DOHH2 (cell line): ENCODE data around the gene MMP15.

ENCODE experiments used
- H3F3A ChIP-seq: fragments of 200-600 bp; sonication (generic), shearing (Covaris generic); 2 replicates; pipeline ENCODE4 v1.6.0; 2016; ENCODE audit warnings: antibody characterized with exemption, mild to moderate bottlenecking; ENCODE audit not compliant: control insufficient read depth, insufficient read depth
- H3K27ac ChIP-seq: fragments of 200-600 bp; sonication (generic); 2 replicates; pipeline ENCODE4 v1.5.1; 2014; ENCODE audit warnings: low read depth, mild to moderate bottlenecking, low read length, moderate library complexity
- H3K27me3 ChIP-seq: fragments of 200-600 bp; sonication (generic); 2 replicates; pipeline ENCODE4 v1.6.1; 2014; ENCODE audit warnings: mild to moderate bottlenecking, low read length, mixed read lengths; ENCODE audit not compliant: control insufficient read depth
- H3K36me3 ChIP-seq: fragments of 200-600 bp; sonication (generic); 2 replicates; pipeline ENCODE4 v1.6.1; 2014; ENCODE audit warnings: mild to moderate bottlenecking, low read length, moderate library complexity, mixed read lengths; ENCODE audit not compliant: control insufficient read depth
- H3K4me1 ChIP-seq: fragments of 200-600 bp; sonication (generic); 2 replicates; pipeline ENCODE4 v1.6.1; 2014; ENCODE audit warnings: mild to moderate bottlenecking, low read length, mixed read lengths; ENCODE audit not compliant: control insufficient read depth
- H3K4me2 ChIP-seq: fragments of 200-600 bp; sonication (generic); 2 replicates; pipeline ENCODE4 v1.6.0; 2014; ENCODE audit warnings: mild to moderate bottlenecking, low read length, moderate library complexity
- H3K4me3 ChIP-seq: fragments of 200-600 bp; sonication (generic); 2 replicates; pipeline ENCODE4 v1.5.1; 2014; ENCODE audit warnings: mild to moderate bottlenecking, low read length, mixed read lengths
- H3K79me2 ChIP-seq: fragments of 200-600 bp; sonication (generic); 2 replicates; pipeline ENCODE4 v1.6.1; 2014; ENCODE audit warnings: mild to moderate bottlenecking, low read length, mixed read lengths; ENCODE audit not compliant: control insufficient read depth
- H3K9me2 ChIP-seq: fragments of 200-600 bp; sonication (generic); replicated peaks from 2 replicates; pipeline ENCODE4 v1.6.1; 2014; ENCODE audit warnings: mild to moderate bottlenecking, low read length, mixed read lengths; ENCODE audit not compliant: control insufficient read depth
- H3K9me3 ChIP-seq: fragments of 200-600 bp; sonication (generic); 2 replicates; pipeline ENCODE4 v1.6.1; 2014; ENCODE audit warnings: antibody characterized with exemption, low read length, mixed read lengths; ENCODE audit not compliant: control insufficient read depth, insufficient read depth
- H4K20me1 ChIP-seq: fragments of 200-600 bp; sonication (generic); 2 replicates; pipeline ENCODE4 v1.6.0; 2014; ENCODE audit warnings: low read depth, mild to moderate bottlenecking, antibody characterized with exemption, low read length, moderate library complexity; ENCODE audit not compliant: control insufficient read depth, insufficient read depth
- CTCF ChIP-seq: fragments of 200-600 bp; sonication (generic); IDR thresholded peaks from one replicate; pipeline ENCODE4 v1.5.1; 2014; ENCODE audit warnings: antibody characterized with exemption, mild to moderate bottlenecking, low read depth, low read length; ENCODE audit not compliant: poor library complexity, severe bottlenecking
- EZH2phosphoT487 ChIP-seq: fragments of 200-600 bp; sonication (generic); IDR thresholded peaks from 2 replicates; pipeline ENCODE4 v1.6.1; 2017; ENCODE audit warnings: borderline replicate concordance, mild to moderate bottlenecking, antibody characterized with exemption, low read length, moderate library complexity, mixed read lengths

MMP15 gene

GRCh38 chr16:57987441-57988177 lies 37.9 kb upstream of the MMP15 start:
- Histone ChIP-seq H3F3A (no peaks in the 10 kb centered on the region), H4K20me1 (no peaks in the 10 kb centered on the region), H3K9me3 (no peaks in the 10 kb centered on the region), H3K36me3 (no peaks in the 10 kb centered on the region), H3K79me2 (no peaks in the 10 kb centered on the region), H3K27me3 (no peaks in the 10 kb centered on the region), H3K9me2 (no peaks in the 10 kb centered on the region), H3K4me2 (no peak overlapping the region), H3K27ac (no peak overlapping the region), H3K4me1 (no peaks in the 10 kb centered on the region), H3K4me3 (no peak overlapping the region)
- TF ChIP-seq EZH2phosphoT487 (no peak), CTCF (no peak)

- TF ChIP-seq EZH2phosphoT487 (no peak), CTCF (no peak)
- Histone ChIP-seq H3F3A (no peaks in the 10 kb centered on the region), H3K79me2 (no peaks in the 10 kb centered on the region), H3K4me2 (no peak overlapping the region), H3K4me3 (no peak overlapping the region), H4K20me1 (no peaks in the 10 kb centered on the region), H3K9me3 (no peaks in the 10 kb centered on the region), H3K27ac (no peak overlapping the region), H3K27me3 (no peaks in the 10 kb centered on the region), H3K9me2 (no peaks in the 10 kb centered on the region), H3K36me3 (no peaks in the 10 kb centered on the region), H3K4me1 (no peaks in the 10 kb centered on the region)
These were observed 36.6 kb upstream of the MMP15 start for GRCh38 chr16:57988929-57989328.

GRCh38 chr16:57991551-57992059 lies 33.9 kb upstream of the MMP15 start:
- H4K20me1 ChIP-seq, result no peaks in the 10 kb centered on the region
- no peak overlapping the region for H3K27ac ChIP-seq
- no peaks in the 10 kb centered on the region for H3K9me3 ChIP-seq
- H3F3A ChIP-seq, result no peaks in the 10 kb centered on the region
- no peaks in the 10 kb centered on the region for H3K79me2 ChIP-seq
- no peaks in the 10 kb centered on the region for H3K27me3 ChIP-seq
- peaks cover 19% of the 10 kb centered on the region for H3K36me3 ChIP-seq
- H3K9me2 ChIP-seq, result no peaks in the 10 kb centered on the region
- TF ChIP-seq EZH2phosphoT487 (no peak), CTCF (no peak)
- no peaks in the 10 kb centered on the region for H3K4me1 ChIP-seq
- H3K4me2 ChIP-seq, result no peak overlapping the region
- no peak overlapping the region for H3K4me3 ChIP-seq
